Suprapubic skin (tissue), 4 donors: ENCODE results near the gene CEP70. TPM values are rescaled to one million over a fixed set of nuclear protein-coding genes. Genes with fewer than 3 reads are reported as not detected.
"Not testable (repeated sequence)": the region's sequence is repeated elsewhere in the genome, so short reads cannot be mapped to it uniquely, and the experiment has no call there.

Source experiments
- DNase-seq, 2 donors: peaks; one replicate each; pipeline ENCODE4 v3.0.0-alpha.2; 2019; ENCODE audit warnings: low spot score in 2 of 2
- H3K27ac ChIP-seq: fragments of 200-600 bp; sonication (generic); one replicate; pipeline ENCODE4 v1.5.1; 2019
- H3K27me3 ChIP-seq: fragments of 200-600 bp; sonication (generic); one replicate; pipeline ENCODE4 v1.5.1; 2019
- H3K36me3 ChIP-seq: fragments of 200-600 bp; sonication (generic); one replicate; pipeline ENCODE4 v1.5.1; 2019
- H3K4me1 ChIP-seq: fragments of 200-600 bp; sonication (generic); one replicate; pipeline ENCODE4 v1.5.1; 2019
- H3K4me3 ChIP-seq: fragments of 200-600 bp; sonication (generic); one replicate; pipeline ENCODE4 v1.5.1; 2019; ENCODE audit warnings: mild to moderate bottlenecking
- H3K9me3 ChIP-seq: fragments of 200-600 bp; sonication (generic); one replicate; pipeline ENCODE4 v1.5.1; 2019
- CTCF ChIP-seq, 2 donors: fragments of 200-600 bp in 1 of 2; fragments of 450-650 bp in 1 of 2; sonication (generic) in 1 of 2; IDR thresholded peaks; one replicate each; pipeline ENCODE4 v1.5.1; 2016 to 2019; ENCODE audit warnings: antibody characterized with exemption in 2 of 2, mild to moderate bottlenecking in 1 of 2, moderate library complexity in 1 of 2
- EP300 ChIP-seq: sonication (generic); formaldehyde crosslinking; IDR thresholded peaks from one replicate; pipeline ENCODE4 v1.6.1; 2017; ENCODE audit warnings: antibody characterized with exemption
- POLR2A ChIP-seq, 2 donors: fragments of 450-650 bp; IDR thresholded peaks; one replicate each; pipeline ENCODE4 v1.6.1; 2017; ENCODE audit warnings: antibody characterized with exemption in 2 of 2, mild to moderate bottlenecking in 2 of 2, moderate library complexity in 2 of 2
- POLR2AphosphoS5 ChIP-seq, 3 donors: sonication (generic); formaldehyde crosslinking; IDR thresholded peaks; one replicate each; pipeline ENCODE4 v1.6.1; 2017; ENCODE audit warnings: antibody characterized with exemption in 3 of 3
- WGBS: methylation state at CpG from one replicate; pipeline ENCODE4 v1.1.5; 2018; 5-methylcytosine and 5-hydroxymethylcytosine counted together
- total RNA-seq, 4 donors: library from RNA; depleted of rRNA; stranded (reverse); fragments of >200 nt; gene quantifications; one replicate each; pipeline ENCODE4 v1.1.0, GENCODE V29; 2016

CEP70 gene
- total RNA-seq, 4 donors from 2014 or later = 6.3 to 15.7 (median 7.2) TPM

- DNase-seq = no peak
- peaks cover 12% of the 10 kb centered on the region for H3K36me3 ChIP-seq
- no peak overlapping the region for H3K4me3 ChIP-seq
- no peaks in the 10 kb centered on the region for H3K9me3 ChIP-seq
- H3K27me3 ChIP-seq = no peaks in the 10 kb centered on the region
- no peak for TF ChIP-seq CTCF (IDR thresholded peaks at IDR 0.05)
- TF ChIP-seq POLR2A (IDR thresholded peaks at IDR 0.05) = no peak
- no peak for TF ChIP-seq EP300
- TF ChIP-seq POLR2AphosphoS5 (IDR thresholded peaks at IDR 0.05) = no peak
- no peak overlapping the region for H3K27ac ChIP-seq
- no peaks in the 10 kb centered on the region for H3K4me1 ChIP-seq
Observed at GRCh38 chr3:138494607-138494929, 99.5 kb downstream of the CEP70 start.

DNA sequence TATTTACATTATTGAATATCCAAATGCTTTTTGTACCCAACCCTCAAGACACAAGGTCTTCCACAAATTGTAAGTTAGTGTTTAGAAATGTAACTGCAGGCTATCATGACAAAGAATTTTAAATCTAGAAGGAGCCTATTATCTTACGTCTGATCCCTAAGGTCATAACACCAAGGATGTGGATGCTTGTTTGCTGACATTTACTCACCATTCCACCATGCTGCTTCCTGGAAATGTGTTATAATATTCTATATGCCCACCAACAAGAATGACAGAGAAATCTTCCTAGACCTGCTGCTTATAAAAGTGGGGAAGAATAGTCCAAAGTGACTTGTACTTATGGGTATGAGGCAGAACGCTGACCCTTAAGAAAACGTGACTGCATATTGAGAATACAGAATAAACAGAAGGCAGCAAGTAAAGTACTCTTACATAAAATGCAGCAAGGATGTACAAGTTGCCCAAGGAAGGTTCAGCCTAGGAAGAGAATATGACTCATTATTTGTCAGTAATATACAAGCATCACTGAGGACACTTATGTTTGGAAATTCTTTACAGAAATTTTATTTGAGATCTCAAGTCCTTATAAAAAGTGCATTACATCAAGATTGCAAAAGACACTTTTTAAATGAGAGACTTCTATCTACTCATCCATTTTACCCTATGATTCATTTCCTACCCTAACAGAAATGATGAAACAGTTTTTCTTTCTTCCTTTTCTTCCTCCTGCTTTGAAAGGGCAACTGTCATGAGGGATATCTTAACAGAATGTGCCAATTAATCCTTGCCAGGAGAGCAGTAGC lies 100.1 kb downstream of the CEP70 start:
- Histone ChIP-seq H3K27ac (no peak overlapping the region), H3K36me3 (peaks cover 9% of the 10 kb centered on the region), H3K4me3 (no peak overlapping the region), H3K4me1 (no peaks in the 10 kb centered on the region), H3K9me3 (no peaks in the 10 kb centered on the region), H3K27me3 (no peaks in the 10 kb centered on the region)
- WGBS = 90% methylated on average over 3 of the region's 3 CpGs
- DNase-seq = no peak
- no peak for TF ChIP-seq CTCF (IDR thresholded peaks at IDR 0.05)
- no peak for TF ChIP-seq POLR2A (IDR thresholded peaks at IDR 0.05)
- TF ChIP-seq EP300 = no peak
- TF ChIP-seq POLR2AphosphoS5 (IDR thresholded peaks at IDR 0.05) = no peak

- no peak for DNase-seq
- H3K4me1 ChIP-seq = no peaks in the 10 kb centered on the region
- peaks cover 1% of the 10 kb centered on the region for H3K9me3 ChIP-seq
- no peak overlapping the region for H3K27ac ChIP-seq
- no peaks in the 10 kb centered on the region for H3K27me3 ChIP-seq
- H3K4me3 ChIP-seq = no peak overlapping the region
- TF ChIP-seq POLR2A (IDR thresholded peaks at IDR 0.05) (no peak), CTCF (IDR thresholded peaks at IDR 0.05) (no peak), EP300 (no peak), POLR2AphosphoS5 (IDR thresholded peaks at IDR 0.05) (no peak)
- 86% methylated on average over 3 of the region's 4 CpGs for WGBS
- H3K36me3 ChIP-seq = peaks cover 7% of the 10 kb centered on the region
Observed at GRCh38 chr3:138492980-138493675, 100.9 kb downstream of the CEP70 start.

DNA sequence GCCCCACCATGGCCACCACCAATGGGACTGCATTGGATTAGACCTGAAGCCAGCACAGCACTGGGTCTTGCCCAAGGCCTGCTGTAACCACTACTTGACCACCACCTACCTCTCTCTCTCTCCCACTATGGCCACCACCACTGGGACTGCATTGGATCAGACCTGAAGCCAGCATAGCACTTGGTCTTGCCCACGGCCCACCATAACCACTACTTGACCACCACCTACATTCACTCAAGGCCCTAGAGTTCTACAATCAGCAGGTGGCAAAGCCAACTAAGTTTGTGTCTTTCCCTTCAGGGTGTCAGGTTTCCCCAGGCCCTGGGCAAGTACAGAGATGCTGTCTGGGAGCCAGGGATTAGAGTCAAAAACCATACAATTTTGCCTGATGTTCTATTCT lies 102.1 kb downstream of the CEP70 start:
- no peak for DNase-seq
- Histone ChIP-seq H3K4me1 (no peaks in the 10 kb centered on the region), H3K36me3 (peaks cover 7% of the 10 kb centered on the region), H3K9me3 (peaks cover 13% of the 10 kb centered on the region), H3K27ac (no peak overlapping the region), H3K4me3 (no peak overlapping the region), H3K27me3 (no peaks in the 10 kb centered on the region)
- TF ChIP-seq POLR2A (IDR thresholded peaks at IDR 0.05) = no peak
- no peak for TF ChIP-seq CTCF (IDR thresholded peaks at IDR 0.05)
- no peak for TF ChIP-seq POLR2AphosphoS5 (IDR thresholded peaks at IDR 0.05)
- no peak for TF ChIP-seq EP300
- 89% methylated on average over 1 of the region's 1 CpG for WGBS

GRCh38 chr3:138486580-138486979 lies 107.5 kb downstream of the CEP70 start:
- 92% methylated on average over 6 of the region's 6 CpGs for WGBS
- DNase-seq, H3K4me1 ChIP-seq, H3K27me3 ChIP-seq, H3K4me3 ChIP-seq, H3K27ac ChIP-seq, H3K36me3 ChIP-seq: not testable (repeated sequence)
- peaks cover 23% of the 10 kb centered on the region for H3K9me3 ChIP-seq

GRCh38 chr3:138484672-138485071 lies 109.4 kb downstream of the CEP70 start:
- not testable (repeated sequence) for H3K4me1 ChIP-seq, H3K4me3 ChIP-seq, H3K27ac ChIP-seq, DNase-seq, H3K27me3 ChIP-seq, H3K36me3 ChIP-seq
- peaks cover 23% of the 10 kb centered on the region for H3K9me3 ChIP-seq
- WGBS = no CpG with 5 or more reads among the region's 17 CpGs
